ENCODE measurements around the gene CDH23.

The CDH23 gene

GRCh38 chr10:71646592-71647292 is 250.0 kb downstream of the CDH23 start:
- no peak for DNase-seq

DNA sequence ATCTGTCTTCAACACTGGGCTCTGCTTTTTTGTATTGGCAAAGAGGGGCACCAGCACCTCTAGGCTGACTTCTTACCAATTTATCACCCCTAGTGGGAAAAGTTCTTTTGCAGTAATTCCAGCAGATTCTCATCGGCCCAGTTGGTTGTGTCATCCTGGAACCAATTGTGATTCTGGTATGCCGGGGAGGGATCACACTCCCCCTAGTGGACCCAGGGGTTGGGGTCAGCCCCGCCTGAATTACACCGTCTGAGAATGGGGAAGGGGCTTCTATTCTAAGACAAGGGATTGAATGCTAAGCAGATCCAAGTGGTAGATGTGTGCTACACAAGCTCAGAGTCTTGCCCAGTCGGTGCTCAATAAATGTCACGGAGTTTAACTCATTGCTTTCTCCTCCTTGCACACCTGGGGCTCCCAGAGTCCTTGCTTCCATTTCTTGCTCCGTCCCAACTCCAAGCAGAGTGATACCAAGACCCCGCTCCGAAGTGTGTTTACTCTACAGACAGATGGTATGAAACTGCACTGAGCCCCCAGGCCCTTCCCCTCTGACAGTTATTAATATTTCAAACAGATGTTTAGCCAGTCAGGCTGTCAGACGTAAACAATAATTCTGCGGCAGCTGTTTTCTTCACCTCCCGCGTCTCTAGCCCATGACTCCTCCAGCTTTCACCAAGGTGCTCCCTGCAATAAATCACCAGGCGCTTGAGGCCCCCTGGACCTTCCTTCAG is 251.0 kb downstream of the CDH23 start:
- no peak for DNase-seq

- no peak for DNase-seq
Observed at GRCh38 chr10:71648254-71648932, 251.7 kb downstream of the CDH23 start.

GRCh38 chr10:71648933-71649320 is 252.2 kb downstream of the CDH23 start:
- DNase-seq, result no peak

- no peak for DNase-seq
Observed at GRCh38 chr10:71649631-71650030, 252.9 kb downstream of the CDH23 start.

DNA sequence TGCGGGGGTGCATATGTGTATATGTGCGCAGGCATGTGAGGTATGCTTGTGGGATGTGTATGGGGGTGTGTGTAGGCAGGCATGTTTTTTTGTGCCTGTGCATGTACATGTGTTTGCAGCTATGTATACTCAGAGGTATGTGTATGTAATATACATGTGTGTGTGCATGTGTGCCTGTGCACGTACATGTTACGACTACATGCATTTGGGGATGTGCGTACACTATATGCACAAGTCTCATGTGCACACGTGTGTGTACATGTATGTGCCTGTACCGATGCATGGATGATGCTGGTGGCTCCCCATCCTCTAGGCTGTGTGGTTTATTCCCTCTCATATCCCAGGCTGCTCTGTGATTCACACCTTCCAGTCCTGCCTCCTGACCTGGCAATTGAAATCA is 253.7 kb downstream of the CDH23 start:
- no peak for DNase-seq

- DNase-seq, result no peak
Observed at GRCh38 chr10:71651428-71651827, 254.7 kb downstream of the CDH23 start.

DNA sequence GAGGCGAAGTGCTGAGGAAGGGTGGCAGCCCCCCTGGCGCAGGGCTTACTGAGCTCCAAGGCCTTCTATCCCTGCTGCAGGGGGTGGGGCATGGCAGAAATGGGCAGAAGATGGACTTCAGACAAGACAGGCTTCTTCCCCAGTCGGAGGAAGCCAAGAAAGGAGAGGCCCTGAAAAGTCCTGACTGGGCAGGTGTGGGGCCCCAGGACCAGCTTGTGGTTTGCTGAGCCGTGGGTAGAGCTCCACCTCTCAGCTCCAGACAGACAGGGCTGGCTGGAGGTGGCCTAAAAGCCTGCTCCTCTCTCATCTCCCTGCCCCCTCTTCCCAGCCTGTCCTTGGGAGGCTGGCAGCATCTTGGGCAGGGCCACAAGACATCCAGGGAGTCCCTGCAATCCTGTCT is 255.2 kb downstream of the CDH23 start:
- DNase-seq, result no peak

DNA sequence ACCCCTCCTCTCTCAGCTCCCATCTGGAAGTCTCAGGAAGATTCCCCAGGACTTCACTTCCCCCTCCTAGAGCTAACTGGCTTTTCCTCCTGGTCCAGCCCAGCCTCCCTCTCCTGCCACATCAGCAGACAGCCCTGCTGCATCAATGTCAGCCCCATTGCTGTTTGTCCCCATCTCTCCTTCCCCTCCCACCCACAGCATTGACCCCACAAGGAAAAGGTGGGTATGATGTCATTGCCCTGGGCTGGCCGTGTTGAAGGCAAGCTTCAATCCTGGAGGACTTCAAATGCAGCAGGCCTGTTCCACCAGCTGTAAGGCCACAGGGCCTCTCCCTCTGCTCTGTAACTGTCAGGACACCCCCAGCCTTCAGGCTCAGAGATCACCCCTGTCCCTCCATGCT is 256.3 kb downstream of the CDH23 start:
- DNase-seq, result no peak

- DNase-seq, result no peak
Observed at GRCh38 chr10:71656220-71656619, 259.5 kb downstream of the CDH23 start.

GRCh38 chr10:71657604-71658466 is 261.1 kb downstream of the CDH23 start:
- no peak for DNase-seq

GRCh38 chr10:71658467-71658745 is 261.7 kb downstream of the CDH23 start:
- no peak for DNase-seq

DNA sequence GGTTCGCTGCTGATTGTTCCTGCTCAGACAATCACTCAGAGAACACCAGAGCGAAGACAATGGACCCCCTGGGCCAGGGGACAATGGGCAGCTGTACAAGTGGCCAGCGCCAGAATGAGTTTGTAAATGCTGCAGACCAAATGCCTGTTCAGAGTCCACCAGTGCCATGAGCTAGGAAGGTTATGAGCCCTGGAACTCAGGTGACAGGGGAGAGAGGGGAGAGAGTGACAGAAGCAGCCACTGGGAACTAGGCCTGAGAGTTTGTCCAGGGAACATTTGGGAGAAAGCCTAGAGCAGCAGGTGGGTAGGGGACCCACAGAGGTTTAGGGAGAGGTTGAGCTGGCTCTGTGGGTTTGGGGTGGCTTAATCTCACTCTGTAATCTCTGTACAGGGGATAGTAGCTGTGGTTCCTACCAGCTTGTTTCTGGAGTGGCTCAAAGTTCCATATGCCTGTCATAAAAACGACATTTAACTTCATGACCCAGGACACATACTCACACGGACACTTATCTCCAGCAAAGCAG is 262.5 kb downstream of the CDH23 start:
- no peak for DNase-seq

- DNase-seq, result no peak
Observed at GRCh38 chr10:71659737-71660136, 263.0 kb downstream of the CDH23 start.

GRCh38 chr10:71660313-71660712 is 263.6 kb downstream of the CDH23 start:
- DNase-seq, result no peak

DNA sequence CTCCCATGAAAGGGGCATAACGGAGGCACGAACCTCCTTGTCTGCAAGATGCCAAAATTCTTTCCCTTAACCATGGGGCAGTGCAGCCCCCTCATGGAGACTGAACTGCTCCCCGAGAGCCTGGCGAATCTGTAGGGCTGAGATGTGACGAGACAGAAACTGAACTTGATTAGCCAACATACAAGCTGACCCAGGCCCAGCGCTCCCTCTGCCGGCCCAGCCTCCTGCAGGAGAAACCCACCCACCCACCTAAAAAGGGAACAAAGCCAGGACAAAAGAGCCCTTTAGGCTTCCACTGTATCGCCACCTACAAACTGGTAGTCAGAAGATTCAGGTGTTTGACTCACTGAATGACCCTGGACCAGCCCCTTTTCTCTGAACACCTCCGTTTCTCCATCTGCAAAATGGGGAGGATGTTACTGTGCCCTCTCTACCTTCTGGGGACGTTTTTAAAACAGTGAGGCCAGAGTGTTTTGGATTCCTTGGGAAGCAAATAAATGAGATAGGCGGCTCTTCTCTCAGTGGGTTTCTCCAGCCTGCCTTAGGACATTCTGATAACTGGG is 264.4 kb downstream of the CDH23 start:
- DNase-seq, result no peak

DNA sequence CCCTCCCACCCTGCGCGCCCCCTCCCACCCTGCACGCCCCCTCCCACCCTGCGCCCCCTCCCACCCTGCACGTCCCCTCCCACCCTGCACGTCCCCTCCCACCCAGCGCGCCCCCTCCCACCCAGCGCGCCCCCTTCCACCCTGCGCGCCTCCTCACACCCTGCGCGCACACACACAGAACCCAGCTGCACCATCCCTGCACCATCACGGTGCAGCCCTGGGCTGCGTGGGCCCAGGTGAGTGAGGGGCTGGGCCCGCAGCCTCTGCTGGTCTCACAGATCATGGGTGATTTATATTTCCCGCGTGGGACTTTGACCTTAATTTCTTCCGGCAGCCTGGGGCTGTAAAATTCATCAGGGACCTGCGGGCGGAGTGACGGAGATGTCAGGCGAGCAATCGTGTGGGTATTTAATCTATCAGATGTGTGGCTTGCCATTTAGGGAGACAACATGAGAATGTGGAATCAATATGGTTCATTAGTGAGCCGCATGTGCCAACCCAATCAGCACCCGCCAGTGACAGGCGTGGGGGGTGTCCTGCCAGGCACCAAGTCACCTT is 265.1 kb downstream of the CDH23 start:
- DNase-seq, result no peak

- no peak for DNase-seq
Observed at GRCh38 chr10:71663311-71663710, 266.6 kb downstream of the CDH23 start.

DNA sequence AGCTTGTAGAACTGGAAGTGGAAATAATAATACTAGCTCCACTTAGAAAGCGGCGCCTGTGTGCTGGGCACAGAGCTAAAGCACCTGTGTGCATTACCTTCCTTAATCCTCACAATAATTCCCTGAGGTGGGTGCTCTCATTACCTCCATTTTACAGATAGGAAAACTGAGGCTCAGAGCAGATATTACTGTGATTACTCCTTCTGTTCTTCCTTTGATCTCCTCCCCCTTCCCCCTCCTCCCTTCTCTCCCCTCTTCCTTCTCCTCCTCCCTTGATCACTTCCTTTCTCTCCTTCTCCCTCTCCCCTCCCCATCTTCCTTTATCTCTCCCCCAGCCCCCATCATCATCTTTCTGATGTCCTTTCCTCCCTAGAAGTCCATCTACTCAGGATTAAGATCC is 267.9 kb downstream of the CDH23 start:
- no peak for DNase-seq

DNA sequence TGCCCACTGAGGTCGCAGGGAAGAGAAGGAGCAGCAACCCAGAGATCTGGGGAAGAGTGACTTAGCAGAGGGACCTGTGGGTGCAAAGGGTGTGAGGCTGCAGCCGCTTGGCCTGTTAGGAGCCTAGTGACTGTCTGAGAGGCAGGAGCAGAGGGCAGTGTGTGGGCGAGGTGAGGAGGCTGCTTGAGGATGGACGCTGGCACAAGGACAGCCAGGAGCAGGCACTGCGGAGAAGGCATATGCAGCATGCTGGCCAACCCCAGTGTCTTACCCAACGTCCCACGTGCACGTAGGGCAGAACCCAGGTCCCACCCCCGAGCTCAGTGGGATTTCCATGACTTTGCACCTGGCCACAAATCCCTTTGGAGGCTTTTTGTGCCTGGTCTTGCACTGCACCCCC is 268.7 kb downstream of the CDH23 start:
- no peak for DNase-seq

GRCh38 chr10:71666639-71667386 is 270.1 kb downstream of the CDH23 start:
- DNase-seq, result no peak

GRCh38 chr10:71667387-71667752 is 270.6 kb downstream of the CDH23 start:
- no peak for DNase-seq
